ENCODE data around the gene SCRN2.

The SCRN2 gene

GRCh38 chr17:47819475-47819874 lies 21.6 kb downstream of the SCRN2 start:
- DNase-seq, result no peak

GRCh38 chr17:47818002-47818695 lies 22.9 kb downstream of the SCRN2 start:
- no peak for DNase-seq

GRCh38 chr17:47816947-47817346 lies 24.1 kb downstream of the SCRN2 start:
- no peak for DNase-seq

- no peak for DNase-seq
Observed at GRCh38 chr17:47816111-47816735, 24.9 kb downstream of the SCRN2 start.

GRCh38 chr17:47815106-47815918 lies 25.8 kb downstream of the SCRN2 start:
- DNase-seq, result no peak

GRCh38 chr17:47813512-47814031 lies 27.5 kb downstream of the SCRN2 start:
- no peak for DNase-seq

GRCh38 chr17:47813077-47813476 lies 28.0 kb downstream of the SCRN2 start:
- no peak for DNase-seq

GRCh38 chr17:47812146-47812920 lies 28.7 kb downstream of the SCRN2 start:
- no peak for DNase-seq

GRCh38 chr17:47811709-47812108 lies 29.4 kb downstream of the SCRN2 start:
- DNase-seq, result no peak

- DNase-seq, result no peak
Observed at GRCh38 chr17:47810901-47811635, 30.0 kb downstream of the SCRN2 start.

GRCh38 chr17:47810200-47810821 lies 30.8 kb downstream of the SCRN2 start:
- peak; percentile 48 for DNase-seq

- no peak for DNase-seq
Observed at GRCh38 chr17:47808830-47809480, 32.1 kb downstream of the SCRN2 start.

- no peak for DNase-seq
Observed at GRCh38 chr17:47808036-47808829, 32.8 kb downstream of the SCRN2 start.

GRCh38 chr17:47807421-47807820 lies 33.7 kb downstream of the SCRN2 start:
- no peak for DNase-seq

GRCh38 chr17:47806913-47807255 lies 34.2 kb downstream of the SCRN2 start:
- no peak for DNase-seq

GRCh38 chr17:47806026-47806912 lies 34.8 kb downstream of the SCRN2 start:
- DNase-seq, result no peak

- DNase-seq, result no peak
Observed at GRCh38 chr17:47804461-47804860, 36.6 kb downstream of the SCRN2 start.

GRCh38 chr17:47803751-47804150 lies 37.3 kb downstream of the SCRN2 start:
- no peak for DNase-seq

- DNase-seq, result no peak
Observed at GRCh38 chr17:47803201-47803600, 37.9 kb downstream of the SCRN2 start.
